HEK293 (cell line): ENCODE measurements around the gene TMEM131L.

Experiments used
- CTCF ChIA-PET: fragments of 350-600 bp; formaldehyde crosslinking; extraction: SDS; loops from one replicate; lab custom pipeline; 2021; ENCODE audit warnings: antibody characterized with exemption; lab: Yijun Ruan, JAX
- POLR2A ChIA-PET: fragments of 300-600 bp; formaldehyde crosslinking; extraction: SDS; loops from one replicate; lab custom pipeline; 2020; ENCODE audit warnings: antibody characterized with exemption, inconsistent platforms; lab: Yijun Ruan, JAX
- H3K27ac ChIP-seq: fragments of 200-500 bp; sonication (Bioruptor generic); 2 replicates; pipeline ENCODE4 v1.5.1; 2014; ENCODE audit warnings: low read depth, low read length, control low read depth, inconsistent platforms; ENCODE audit errors: extremely low read depth
- H3K36me3 ChIP-seq, 2 experiments: fragments of 200-500 bp in 1 of 2; sonication (Bioruptor generic) in 1 of 2; 1 replicate in 1 of 2; 2 replicates in 1 of 2; pipeline ENCODE4 v1.5.1; 2014 to 2017; ENCODE audit warnings: inconsistent platforms in 2 of 2, low read length in 2 of 2; ENCODE audit not compliant: control insufficient read depth in 2 of 2, insufficient read depth in 1 of 2
- H3K4me1 ChIP-seq: fragments of 200-500 bp; sonication (Bioruptor generic); 2 replicates; pipeline ENCODE4 v1.5.1; 2014; ENCODE audit warnings: mild to moderate bottlenecking, low read length, inconsistent platforms; ENCODE audit not compliant: control insufficient read depth, insufficient read depth
- H3K4me3 ChIP-seq: 2 replicates; pipeline ENCODE4 v1.5.1; 2011; ENCODE audit warnings: low read depth, mild to moderate bottlenecking, control low read depth, low read length, moderate library complexity
- H3K9me3 ChIP-seq: fragments of 200-500 bp; sonication (Bioruptor generic); 2 replicates; pipeline ENCODE4 v1.5.1; 2014; ENCODE audit warnings: low read depth, low read length, inconsistent platforms; ENCODE audit not compliant: control insufficient read depth, insufficient read depth
- FEZF1 ChIP-seq: fragments of 450-650 bp; formaldehyde crosslinking; IDR thresholded peaks from 2 replicates; pipeline ENCODE4 v1.5.1; 2016; ENCODE audit warnings: missing biosample characterization, missing genetic modification characterization
- KLF16 ChIP-seq: fragments of 450-650 bp; formaldehyde crosslinking; IDR thresholded peaks from 2 replicates; pipeline ENCODE4 v1.5.1; 2017; ENCODE audit warnings: missing biosample characterization, missing genetic modification characterization
- PRDM1 ChIP-seq: fragments of 450-650 bp; formaldehyde crosslinking; IDR thresholded peaks from 2 replicates; pipeline ENCODE4; 2016; ENCODE audit warnings: missing biosample characterization, missing genetic modification characterization
- PRDM6 ChIP-seq: fragments of 450-650 bp; formaldehyde crosslinking; IDR thresholded peaks from 2 replicates; pipeline ENCODE4 v1.5.1; 2017; ENCODE audit warnings: missing biosample characterization, missing genetic modification characterization
- SP3 ChIP-seq: fragments of 450-650 bp; formaldehyde crosslinking; IDR thresholded peaks from 2 replicates; pipeline ENCODE4 v1.5.1; 2016; ENCODE audit warnings: missing biosample characterization, missing genetic modification characterization
- TSHZ1 ChIP-seq: fragments of 450-650 bp; formaldehyde crosslinking; IDR thresholded peaks from 2 replicates; pipeline ENCODE4 v1.5.1; 2016; ENCODE audit warnings: missing biosample characterization, missing genetic modification characterization, borderline replicate concordance
- ZNF274 ChIP-seq, 2 experiments: fragments of 200-500 bp in 1 of 2; fragments of 450-650 bp in 1 of 2; sonication (Bioruptor generic) in 1 of 2; formaldehyde crosslinking in 1 of 2; IDR thresholded peaks; 2 replicates each; pipeline versions ENCODE4 v1.5.1 to v1.6.1; 2014 to 2016; ENCODE audit warnings: borderline replicate concordance in 1 of 2, inconsistent platforms in 1 of 2, low read length in 1 of 2, missing biosample characterization in 1 of 2, missing genetic modification characterization in 1 of 2
- ZNF280D ChIP-seq: fragments of 450-650 bp; formaldehyde crosslinking; IDR thresholded peaks from 2 replicates; pipeline ENCODE4 v1.5.1; 2016; ENCODE audit warnings: missing biosample characterization, missing genetic modification characterization
- ZNF302 ChIP-seq: fragments of 450-650 bp; formaldehyde crosslinking; IDR thresholded peaks from 2 replicates; pipeline ENCODE4 v1.5.1; 2016; ENCODE audit warnings: missing biosample characterization, missing genetic modification characterization, low read depth
- ZNF488 ChIP-seq: fragments of 450-650 bp; formaldehyde crosslinking; IDR thresholded peaks from 2 replicates; pipeline ENCODE4 v1.5.1; 2016; ENCODE audit warnings: missing biosample characterization, missing genetic modification characterization
- ZNF626 ChIP-seq: fragments of 450-650 bp; sonication (Bioruptor Pico); formaldehyde crosslinking; IDR thresholded peaks from 2 replicates; pipeline ENCODE4 v1.5.1; 2018; ENCODE audit warnings: missing biosample characterization, missing genetic modification characterization, inconsistent platforms
- ZNF664 ChIP-seq: fragments of 450-650 bp; formaldehyde crosslinking; IDR thresholded peaks from 2 replicates; pipeline ENCODE4 v1.5.1; 2016; ENCODE audit warnings: missing biosample characterization, missing genetic modification characterization
- ZNF76 ChIP-seq: fragments of 450-650 bp; formaldehyde crosslinking; IDR thresholded peaks from 2 replicates; pipeline ENCODE4; 2016; ENCODE audit warnings: low read depth, missing biosample characterization, missing genetic modification characterization, borderline replicate concordance
- ZNF837 ChIP-seq: fragments of 450-650 bp; formaldehyde crosslinking; IDR thresholded peaks from 2 replicates; pipeline ENCODE4 v1.5.1; 2016; ENCODE audit warnings: missing biosample characterization, missing genetic modification characterization
- ZSCAN16 ChIP-seq: fragments of 450-650 bp; formaldehyde crosslinking; IDR thresholded peaks from 2 replicates; pipeline ENCODE4 v1.5.1; 2016; ENCODE audit warnings: missing biosample characterization, missing genetic modification characterization
- TF ChIP-seq, protein P1 (sequence below): fragments of 450-650 bp; formaldehyde crosslinking; IDR thresholded peaks from 2 replicates; pipeline ENCODE4 v1.5.1; 2016; ENCODE audit warnings: missing biosample characterization, missing genetic modification characterization
- TF ChIP-seq, protein P2 (sequence below): IDR thresholded peaks from 2 replicates; pipeline ENCODE4 v1.6.1; 2011; ENCODE audit warnings: mild to moderate bottlenecking, low read depth, low read length, borderline replicate concordance

Gene TMEM131L

GRCh38 chr4:153555730-153556434, 89.7 kb downstream of the TMEM131L start:
- ChIA-PET POLR2A (interaction anchor here (0.6 kb wide), 1 partner anchor 59 kb away, joined by 3 read pairs; no protein-coding TSS in a partner anchor), CTCF (interaction anchor here (0.7 to 1.7 kb wide), 4 partner anchors 11 to 212 kb away, joined by 3 to 4 read pairs (median 3); partner anchors contain the start of gene MND1)
- Histone ChIP-seq H3K4me3 (no peak overlapping the region), H3K4me1 (peaks cover 10% of the 10 kb centered on the region; the same call in 1 of the 2 replicates), H3K36me3 (peaks cover 0 to 23% of the 10 kb centered on the region in 2 experiments; a peak in 2 of 3 replicates), H3K9me3 (no peaks in the 10 kb centered on the region), H3K27ac (no peak overlapping the region)
- TF ChIP-seq ZNF280D (tag by site-specific recombination): no peak
- TF ChIP-seq ZNF488: no peak
- TF ChIP-seq, protein P1, sequence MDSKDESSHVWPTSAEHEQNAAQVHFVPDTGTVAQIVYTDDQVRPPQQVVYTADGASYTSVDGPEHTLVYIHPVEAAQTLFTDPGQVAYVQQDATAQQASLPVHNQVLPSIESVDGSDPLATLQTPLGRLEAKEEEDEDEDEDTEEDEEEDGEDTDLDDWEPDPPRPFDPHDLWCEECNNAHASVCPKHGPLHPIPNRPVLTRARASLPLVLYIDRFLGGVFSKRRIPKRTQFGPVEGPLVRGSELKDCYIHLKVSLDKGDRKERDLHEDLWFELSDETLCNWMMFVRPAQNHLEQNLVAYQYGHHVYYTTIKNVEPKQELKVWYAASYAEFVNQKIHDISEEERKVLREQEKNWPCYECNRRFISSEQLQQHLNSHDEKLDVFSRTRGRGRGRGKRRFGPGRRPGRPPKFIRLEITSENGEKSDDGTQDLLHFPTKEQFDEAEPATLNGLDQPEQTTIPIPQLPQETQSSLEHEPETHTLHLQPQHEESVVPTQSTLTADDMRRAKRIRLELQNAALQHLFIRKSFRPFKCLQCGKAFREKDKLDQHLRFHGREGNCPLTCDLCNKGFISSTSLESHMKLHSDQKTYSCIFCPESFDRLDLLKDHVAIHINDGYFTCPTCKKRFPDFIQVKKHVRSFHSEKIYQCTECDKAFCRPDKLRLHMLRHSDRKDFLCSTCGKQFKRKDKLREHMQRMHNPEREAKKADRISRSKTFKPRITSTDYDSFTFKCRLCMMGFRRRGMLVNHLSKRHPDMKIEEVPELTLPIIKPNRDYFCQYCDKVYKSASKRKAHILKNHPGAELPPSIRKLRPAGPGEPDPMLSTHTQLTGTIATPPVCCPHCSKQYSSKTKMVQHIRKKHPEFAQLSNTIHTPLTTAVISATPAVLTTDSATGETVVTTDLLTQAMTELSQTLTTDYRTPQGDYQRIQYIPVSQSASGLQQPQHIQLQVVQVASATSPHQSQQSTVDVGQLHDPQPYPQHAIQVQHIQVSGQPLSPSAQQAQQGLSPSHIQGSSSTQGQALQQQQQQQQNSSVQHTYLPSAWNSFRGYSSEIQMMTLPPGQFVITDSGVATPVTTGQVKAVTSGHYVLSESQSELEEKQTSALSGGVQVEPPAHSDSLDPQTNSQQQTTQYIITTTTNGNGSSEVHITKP (tag by site-specific recombination): 0 out of 2 replicates have a peak, but pooled peaks have one; percentile 21
- 0 out of 2 replicates have a peak, but pooled peaks have one; percentile 32 for TF ChIP-seq FEZF1 (tag by site-specific recombination)
- no peak for TF ChIP-seq TSHZ1 (tag by site-specific recombination)
- TF ChIP-seq SP3 (tag by site-specific recombination): no peak
- no peak for TF ChIP-seq ZNF837 (tag by site-specific recombination)
- no peak for TF ChIP-seq ZNF302
- TF ChIP-seq ZNF274 (IDR thresholded peaks at IDR 0.05; ENCODE audit: low read length): no peak
- TF ChIP-seq ZNF274 (tag by site-specific recombination; IDR thresholded peaks at IDR 0.05; ENCODE audit: borderline replicate concordance): no peak
- TF ChIP-seq KLF16 (tag by site-specific recombination): no peak
- no peak for TF ChIP-seq ZSCAN16 (tag by site-specific recombination)
- peak; percentile 50; the same call in 1 of the 2 replicates for TF ChIP-seq PRDM6 (tag by site-specific recombination)
- TF ChIP-seq ZNF76 (tag by site-specific recombination): no peak
- TF ChIP-seq, protein P2, sequence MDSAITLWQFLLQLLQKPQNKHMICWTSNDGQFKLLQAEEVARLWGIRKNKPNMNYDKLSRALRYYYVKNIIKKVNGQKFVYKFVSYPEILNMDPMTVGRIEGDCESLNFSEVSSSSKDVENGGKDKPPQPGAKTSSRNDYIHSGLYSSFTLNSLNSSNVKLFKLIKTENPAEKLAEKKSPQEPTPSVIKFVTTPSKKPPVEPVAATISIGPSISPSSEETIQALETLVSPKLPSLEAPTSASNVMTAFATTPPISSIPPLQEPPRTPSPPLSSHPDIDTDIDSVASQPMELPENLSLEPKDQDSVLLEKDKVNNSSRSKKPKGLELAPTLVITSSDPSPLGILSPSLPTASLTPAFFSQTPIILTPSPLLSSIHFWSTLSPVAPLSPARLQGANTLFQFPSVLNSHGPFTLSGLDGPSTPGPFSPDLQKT: no peak
- peak; percentile 49; the same call in 1 of the 2 replicates for TF ChIP-seq ZNF664 (tag by site-specific recombination)
- peak; percentile 49; the same call in 1 of the 2 replicates for TF ChIP-seq PRDM1
- TF ChIP-seq ZNF626 (tag by site-specific recombination): no peak
